ENCODE results near the gene SAMSN1. TPM values are rescaled to one million over a fixed set of nuclear protein-coding genes. Genes with fewer than 3 reads are reported as not detected.

Gene SAMSN1
- polyA plus RNA-seq, 2 of the 4 experiments (the other 2 are of a cell fraction): 0.06 TPM; not detected in 1

GRCh38 chr21:14583629-14584255 is 37.6 kb upstream of the SAMSN1 start (continued):
- TF ChIP-seq FOSB (CRISPR knock-in tag; IDR thresholded peaks at IDR 0.05) (no peak), BCL3 (IDR thresholded peaks at IDR 0.05) (no peak)

GRCh38 chr21:14582934-14583628 is 37.0 kb upstream of the SAMSN1 start:
- ChIA-PET POLR2A (no interaction called here), CTCF (no interaction called here)
- 51% methylated on average over 10 of the region's 10 CpGs for WGBS (ENCODE audit: missing lambda C conversion rate)
- FAIRE-seq: no peak
- no peaks in the 10 kb centered on the region for H3K9me3 ChIP-seq
- H3K27ac ChIP-seq: no peak overlapping the region
- no peak overlapping the region for H3K4me2 ChIP-seq
- ATAC-seq: no peak
- TF ChIP-seq HDAC2 (IDR thresholded peaks at IDR 0.05): no peak
- no peak for TF ChIP-seq ELK1 (IDR thresholded peaks at IDR 0.05; ENCODE audit: low read depth, low read length)
- no peak for TF ChIP-seq ATOH8 (CRISPR knock-in tag; IDR thresholded peaks at IDR 0.05; ENCODE audit: low read depth)
- no peak for TF ChIP-seq EHF (CRISPR knock-in tag; IDR thresholded peaks at IDR 0.05)
- TF ChIP-seq RARB (CRISPR knock-in tag; IDR thresholded peaks at IDR 0.05): no peak
- no peak for TF ChIP-seq MAFK (IDR thresholded peaks at IDR 0.05; ENCODE audit: partially characterized antibody)
- no peak for TF ChIP-seq POLR2AphosphoS2 (conservative IDR thresholded peaks at IDR 0.05; ENCODE audit: low read length)
- H3K4me1 ChIP-seq: no peaks in the 10 kb centered on the region
- DNase-seq (ENCODE audit: low read depth in 1 of 2, low spot score in 1 of 2): no peak
- H3K4me3 ChIP-seq: no peak overlapping the region

GRCh38 chr21:14581902-14582457 is 35.9 kb upstream of the SAMSN1 start:
- no peak overlapping the region for H3K4me3 ChIP-seq
- H3K27ac ChIP-seq: no peak overlapping the region
- DNase-seq (ENCODE audit: low read depth in 1 of 2, low spot score in 1 of 2) (no peak), ATAC-seq (no peak), FAIRE-seq (no peak)
- no peaks in the 10 kb centered on the region for H3K9me3 ChIP-seq
- no peak overlapping the region for H3K4me2 ChIP-seq
- ChIA-PET POLR2A (no interaction called here), CTCF (no interaction called here)
- no peak for TF ChIP-seq RNF2 (IDR thresholded peaks at IDR 0.05; ENCODE audit: borderline replicate concordance, low read depth)
- TF ChIP-seq ESRRA (IDR thresholded peaks at IDR 0.05; ENCODE audit: borderline replicate concordance, low read length): no peak
- no peak for TF ChIP-seq ZNF302 (CRISPR knock-in tag; IDR thresholded peaks at IDR 0.05)
- no peak for TF ChIP-seq JUNB (IDR thresholded peaks at IDR 0.05)
- no peak for TF ChIP-seq HOXB13 (CRISPR knock-in tag; IDR thresholded peaks at IDR 0.05; ENCODE audit: low read depth)
- no peak for TF ChIP-seq E2F6 (IDR thresholded peaks at IDR 0.05; ENCODE audit: borderline replicate concordance, low read depth)
- no peak for TF ChIP-seq HEYL (CRISPR knock-in tag; IDR thresholded peaks at IDR 0.05)
- TF ChIP-seq CBX2 (IDR thresholded peaks at IDR 0.05; ENCODE audit: borderline replicate concordance, low read depth): no peak
- TF ChIP-seq CBX8 (IDR thresholded peaks at IDR 0.05): no peak
- no peak for TF ChIP-seq CHD2 (IDR thresholded peaks at IDR 0.05; ENCODE audit: low read length, partially characterized antibody)
- TF ChIP-seq JUN (IDR thresholded peaks at IDR 0.05): no peak
- TF ChIP-seq SMC3 (IDR thresholded peaks at IDR 0.05): no peak
- TF ChIP-seq SREBF2 (IDR thresholded peaks at IDR 0.05): no peak
- TF ChIP-seq ZSCAN20 (CRISPR knock-in tag; IDR thresholded peaks at IDR 0.05): no peak
- WGBS (ENCODE audit: missing lambda C conversion rate): 56% methylated on average over 6 of the region's 6 CpGs
- no peaks in the 10 kb centered on the region for H3K4me1 ChIP-seq

Data from A549 (cell line).